Astrocyte (in vitro differentiated cells and primary cell): ENCODE measurements around the gene CRBN.

Source experiments
- EZH2 ChIP-seq: IDR thresholded peaks from 2 replicates; pipeline ENCODE4 v1.6.1; 2012; ENCODE audit warnings: mild to moderate bottlenecking, low read length, inconsistent platforms; ENCODE audit not compliant: insufficient read depth
- TF ChIP-seq, protein P1 (sequence below): IDR thresholded peaks from 2 replicates; pipeline ENCODE4 v1.5.1; 2011; ENCODE audit warnings: low read depth, mild to moderate bottlenecking, inconsistent platforms, low read length, moderate library complexity; ENCODE audit not compliant: insufficient read depth

DNA sequence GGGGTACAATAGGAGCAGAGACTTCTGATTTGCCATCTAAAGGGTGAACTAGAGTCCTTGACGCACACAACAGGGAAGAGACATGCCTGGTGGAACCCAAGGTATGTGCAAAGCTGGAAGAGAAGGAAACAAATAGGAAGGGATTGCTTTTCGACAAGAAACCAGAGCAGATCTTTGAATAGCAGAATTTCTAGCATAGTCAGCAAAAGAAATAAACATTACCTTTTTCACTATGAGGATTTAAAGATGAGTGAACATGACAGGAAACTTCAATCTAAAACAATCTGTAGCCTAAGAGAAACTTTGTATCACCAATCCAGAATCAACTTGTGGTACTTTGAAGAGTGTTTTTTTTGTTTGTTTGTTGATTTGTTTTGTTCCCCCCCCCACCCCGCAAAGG is 74.2 kb downstream of the CRBN start:
- TF ChIP-seq, protein P1, sequence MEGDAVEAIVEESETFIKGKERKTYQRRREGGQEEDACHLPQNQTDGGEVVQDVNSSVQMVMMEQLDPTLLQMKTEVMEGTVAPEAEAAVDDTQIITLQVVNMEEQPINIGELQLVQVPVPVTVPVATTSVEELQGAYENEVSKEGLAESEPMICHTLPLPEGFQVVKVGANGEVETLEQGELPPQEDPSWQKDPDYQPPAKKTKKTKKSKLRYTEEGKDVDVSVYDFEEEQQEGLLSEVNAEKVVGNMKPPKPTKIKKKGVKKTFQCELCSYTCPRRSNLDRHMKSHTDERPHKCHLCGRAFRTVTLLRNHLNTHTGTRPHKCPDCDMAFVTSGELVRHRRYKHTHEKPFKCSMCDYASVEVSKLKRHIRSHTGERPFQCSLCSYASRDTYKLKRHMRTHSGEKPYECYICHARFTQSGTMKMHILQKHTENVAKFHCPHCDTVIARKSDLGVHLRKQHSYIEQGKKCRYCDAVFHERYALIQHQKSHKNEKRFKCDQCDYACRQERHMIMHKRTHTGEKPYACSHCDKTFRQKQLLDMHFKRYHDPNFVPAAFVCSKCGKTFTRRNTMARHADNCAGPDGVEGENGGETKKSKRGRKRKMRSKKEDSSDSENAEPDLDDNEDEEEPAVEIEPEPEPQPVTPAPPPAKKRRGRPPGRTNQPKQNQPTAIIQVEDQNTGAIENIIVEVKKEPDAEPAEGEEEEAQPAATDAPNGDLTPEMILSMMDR, result no peak
- TF ChIP-seq EZH2, result no peak
